H1 (cell line): Measurements from ENCODE around the gene CDC42SE1. TPM values are rescaled to one million over a fixed set of nuclear protein-coding genes. Genes with fewer than 3 reads are reported as not detected.

Experiments
- CTCF ChIA-PET: fragments of 300-600 bp; sonication (Branson Sonifier 250); formaldehyde crosslinking; loops from one replicate; lab custom pipeline; 2021; ENCODE audit not compliant: partially characterized antibody; lab: Charles Lee
- POLR2A ChIA-PET: fragments of 300-600 bp; sonication (Branson Sonifier 250); formaldehyde crosslinking; loops from one replicate; lab custom pipeline; 2021; ENCODE audit warnings: inconsistent platforms; ENCODE audit not compliant: partially characterized antibody; lab: Charles Lee
- DNase-seq, 2 experiments: peaks; one replicate each; pipeline versions ENCODE4 v3.0.0 to v3.0.0-alpha.2; 2010 to 2022; ENCODE audit warnings: low spot score in 2 of 2, low read depth in 1 of 2, mixed read lengths in 1 of 2
- FAIRE-seq: peaks from 2 replicates; lab custom pipeline; 2011; peaks lifted over from hg19 to GRCh38; lab: Jason Lieb, UNC
- H2AFZ ChIP-seq: 2 replicates; pipeline ENCODE4 v1.8.1; 2012; ENCODE audit warnings: low read length, inconsistent platforms
- H2AK5ac ChIP-seq: 2 replicates; pipeline ENCODE4 v1.6.1; 2013; ENCODE audit warnings: low read depth, low read length
- H2BK120ac ChIP-seq: replicated peaks from 2 replicates; pipeline ENCODE3; 2013; ENCODE audit warnings: low read depth, low read length, inconsistent platforms
- H2BK12ac ChIP-seq: 2 replicates; pipeline ENCODE4 v1.6.1; 2013; ENCODE audit warnings: low read depth, low read length
- H2BK15ac ChIP-seq: 2 replicates; pipeline ENCODE4 v1.6.1; 2013; ENCODE audit warnings: low read length
- H2BK20ac ChIP-seq: 2 replicates; pipeline ENCODE4 v1.6.1; 2013; ENCODE audit warnings: low read length
- H2BK5ac ChIP-seq: 2 replicates; pipeline ENCODE4 v1.6.1; 2013; ENCODE audit warnings: low read depth, low read length
- H3K14ac ChIP-seq: 2 replicates; pipeline ENCODE4 v1.6.1; 2013; ENCODE audit warnings: inconsistent platforms; ENCODE audit not compliant: insufficient read length
- H3K18ac ChIP-seq: 2 replicates; pipeline ENCODE4 v1.6.1; 2013; ENCODE audit warnings: low read length; ENCODE audit errors: extremely low read depth
- H3K23ac ChIP-seq: 2 replicates; pipeline ENCODE4 v1.6.1; 2013; ENCODE audit warnings: inconsistent platforms; ENCODE audit not compliant: insufficient read length
- H3K23me2 ChIP-seq: 2 replicates; pipeline ENCODE4 v1.6.1; 2013; ENCODE audit warnings: low read depth, low read length
- H3K27ac ChIP-seq: 2 replicates; pipeline ENCODE4 v1.6.1; 2011; ENCODE audit warnings: low read depth, low read length, inconsistent platforms
- H3K27me3 ChIP-seq, 4 experiments: replicated peaks in 1 of 4; 1 replicate in 1 of 4; 2 replicates in 3 of 4; pipeline versions ENCODE4 v1.6.1 to v1.8.1; 2011 to 2013; ENCODE audit warnings: low read length in 3 of 4, mild to moderate bottlenecking in 3 of 4, inconsistent platforms in 2 of 4, mixed read lengths in 2 of 4, moderate library complexity in 1 of 4; ENCODE audit not compliant: control insufficient read depth in 3 of 4, insufficient read depth in 3 of 4; ENCODE audit errors: extremely low read depth in 1 of 4
- H3K36me3 ChIP-seq, 4 experiments: 2 replicates each; pipeline versions ENCODE4 v1.6.1 to v1.8.1; 2011 to 2013; ENCODE audit warnings: mild to moderate bottlenecking in 4 of 4, low read length in 3 of 4, moderate library complexity in 2 of 4, control low read depth in 1 of 4, inconsistent platforms in 1 of 4; ENCODE audit not compliant: insufficient read depth in 4 of 4, control insufficient read depth in 2 of 4
- H3K4ac ChIP-seq: replicated peaks from 2 replicates; pipeline ENCODE3; 2013; ENCODE audit warnings: low read length, low read depth, mixed read lengths, inconsistent platforms; ENCODE audit not compliant: insufficient read length
- H3K4me1 ChIP-seq, 4 experiments: replicated peaks in 1 of 4; 1 replicate in 1 of 4; 2 replicates in 3 of 4; pipeline versions ENCODE4 v1.6.1 to v1.8.1; 2011 to 2013; ENCODE audit warnings: low read length in 3 of 4, inconsistent platforms in 2 of 4, mixed read lengths in 1 of 4; ENCODE audit not compliant: insufficient read depth in 4 of 4, control insufficient read depth in 3 of 4
- H3K4me2 ChIP-seq, 2 experiments: 2 replicates each; pipeline versions ENCODE4 v1.6.1 to v1.8.1; 2011 to 2013; ENCODE audit warnings: low read depth in 2 of 2, low read length in 2 of 2, control low read depth in 1 of 2, inconsistent platforms in 1 of 2, mild to moderate bottlenecking in 1 of 2; ENCODE audit not compliant: insufficient read depth in 1 of 2
- H3K4me3 ChIP-seq, 4 experiments: fragments of 200-600, 300-600 bp in 1 of 4; sonication (generic), shearing (Covaris generic), sonication (Bioruptor Twin) in 1 of 4; 2 replicates each; pipeline versions ENCODE4 v1.5.1 to v1.8.1; 2011 to 2016; ENCODE audit warnings: low read length in 4 of 4, low read depth in 3 of 4, control low read depth in 2 of 4, inconsistent platforms in 2 of 4, mild to moderate bottlenecking in 2 of 4, mixed read lengths in 1 of 4, moderate library complexity in 1 of 4; ENCODE audit not compliant: insufficient read depth in 2 of 4; ENCODE audit errors: extremely low read depth in 1 of 4
- H3K56ac ChIP-seq: replicated peaks from 2 replicates; pipeline ENCODE3; 2013; ENCODE audit warnings: low read depth, mild to moderate bottlenecking, mixed read lengths, low read length, inconsistent platforms; ENCODE audit not compliant: insufficient read length
- H3K79me1 ChIP-seq: 2 replicates; pipeline ENCODE4 v1.6.1; 2013; ENCODE audit warnings: low read depth, low read length, control low read depth
- H3K79me2 ChIP-seq, 2 experiments: 2 replicates each; pipeline versions ENCODE4 v1.6.1 to v1.8.1; 2012 to 2013; ENCODE audit warnings: low read length in 2 of 2, mild to moderate bottlenecking in 2 of 2, inconsistent platforms in 1 of 2; ENCODE audit not compliant: insufficient read depth in 2 of 2, control insufficient read depth in 1 of 2
- H3K9ac ChIP-seq, 4 experiments: replicated peaks in 1 of 4; 1 replicate in 1 of 4; 2 replicates in 3 of 4; pipeline versions ENCODE4 v1.6.1 to v1.8.1; 2011 to 2013; ENCODE audit warnings: low read depth in 3 of 4, low read length in 3 of 4, control low read depth in 2 of 4, mild to moderate bottlenecking in 2 of 4, moderate library complexity in 2 of 4, inconsistent platforms in 1 of 4; ENCODE audit errors: extremely low read depth in 1 of 4
- H3K9me3 ChIP-seq, 2 experiments: 2 replicates each; pipeline versions ENCODE4 v1.6.1 to v1.8.1; 2012 to 2013; ENCODE audit warnings: mild to moderate bottlenecking in 2 of 2, moderate library complexity in 2 of 2, control low read depth in 1 of 2, inconsistent platforms in 1 of 2, low read depth in 1 of 2, low read length in 1 of 2, mixed read lengths in 1 of 2; ENCODE audit not compliant: insufficient read depth in 2 of 2
- H4K20me1 ChIP-seq, 2 experiments: replicated peaks in 1 of 2; 2 replicates each; pipeline versions ENCODE3 to v1.8.1; 2011 to 2013; ENCODE audit warnings: inconsistent platforms in 2 of 2, low read length in 2 of 2, mild to moderate bottlenecking in 1 of 2; ENCODE audit not compliant: insufficient read depth in 2 of 2, control insufficient read depth in 1 of 2
- H4K5ac ChIP-seq: 2 replicates; pipeline ENCODE4 v1.6.1; 2013; ENCODE audit warnings: low read length, low read depth, mixed read lengths, inconsistent platforms; ENCODE audit not compliant: insufficient read length
- H4K8ac ChIP-seq: 2 replicates; pipeline ENCODE4 v1.8.0; 2013; ENCODE audit warnings: mild to moderate bottlenecking, moderate library complexity, low read length, inconsistent platforms; ENCODE audit not compliant: insufficient read depth; ENCODE audit errors: extremely low read depth
- H4K91ac ChIP-seq: replicated peaks from 2 replicates; pipeline ENCODE3; 2013; ENCODE audit warnings: low read length, mixed read lengths, inconsistent platforms; ENCODE audit not compliant: insufficient read length
- BACH1 ChIP-seq: IDR thresholded peaks from 2 replicates; pipeline ENCODE4 v1.6.1; 2012; ENCODE audit warnings: low read length, improper control_type of control experiment
- BRCA1 ChIP-seq: IDR thresholded peaks from 2 replicates; pipeline ENCODE4 v1.6.1; 2012; ENCODE audit warnings: low read depth, low read length, improper control_type of control experiment
- CEBPB ChIP-seq: IDR thresholded peaks from 2 replicates; pipeline ENCODE4 v1.6.1; 2012; ENCODE audit warnings: low read depth, low read length
- CHD2 ChIP-seq: IDR thresholded peaks from 2 replicates; pipeline ENCODE4 v1.6.1; 2012; ENCODE audit warnings: low read length, improper control_type of control experiment
- CREB1 ChIP-seq: IDR thresholded peaks from 2 replicates; pipeline ENCODE4 v1.6.1; 2012; ENCODE audit warnings: inconsistent platforms
- JUND ChIP-seq: IDR thresholded peaks from 2 replicates; pipeline ENCODE4 v1.6.1; 2011; ENCODE audit warnings: mild to moderate bottlenecking, improper control_type of control experiment, low read length
- KDM1A ChIP-seq: fragments of 200-600, 300-600 bp; sonication (generic); IDR thresholded peaks from 2 replicates; pipeline ENCODE4 v1.7.1; 2016; ENCODE audit warnings: mild to moderate bottlenecking, low read length, borderline replicate concordance
- MAFK ChIP-seq: IDR thresholded peaks from 2 replicates; pipeline ENCODE4 v1.6.1; 2012; ENCODE audit warnings: low read depth, mild to moderate bottlenecking, improper control_type of control experiment, low read length
- NRF1 ChIP-seq: IDR thresholded peaks from 2 replicates; pipeline ENCODE4 v1.6.1; 2011; ENCODE audit warnings: mild to moderate bottlenecking, low read depth, low read length, improper control_type of control experiment
- PHF8 ChIP-seq: fragments of 200-600 bp; sonication (generic); conservative IDR thresholded peaks from 2 replicates; pipeline ENCODE4 v1.7.1; 2012; ENCODE audit warnings: low read depth, mild to moderate bottlenecking, inconsistent platforms, low read length, moderate library complexity
- POLR2AphosphoS5 ChIP-seq: IDR thresholded peaks from 2 replicates; pipeline ENCODE4 v1.6.1; 2011; ENCODE audit warnings: low read depth, low read length
- RFX5 ChIP-seq: IDR thresholded peaks from 2 replicates; pipeline ENCODE4 v1.6.1; 2011; ENCODE audit warnings: low read depth, low read length, improper control_type of control experiment, borderline replicate concordance
- SIX5 ChIP-seq: IDR thresholded peaks from 2 replicates; pipeline ENCODE4 v1.6.1; 2011; ENCODE audit warnings: mild to moderate bottlenecking, low read depth, low read length
- TAF1 ChIP-seq: IDR thresholded peaks from 2 replicates; pipeline ENCODE4 v1.6.1; 2011; ENCODE audit warnings: mild to moderate bottlenecking, low read depth, low read length
- ZNF274 ChIP-seq: IDR thresholded peaks from 2 replicates; pipeline ENCODE4 v1.7.0; 2012; ENCODE audit warnings: low read length, borderline replicate concordance; ENCODE audit errors: extremely low read depth
- WGBS, 2 experiments: shearing (Covaris generic) in 1 of 2; methylation state at CpG; one replicate each; pipeline versions ENCODE4 v1.1.6 to v1.1.7; 2013 to 2015; ENCODE audit warnings: low lambda C conversion rate in 2 of 2, mixed read lengths in 2 of 2, inconsistent platforms in 1 of 2, low coverage in 1 of 2, missing lambda C conversion rate in 1 of 2; ENCODE audit not compliant: insufficient replicate concordance in 2 of 2, insufficient coverage in 1 of 2, insufficient read length in 1 of 2; ENCODE audit errors: extremely low coverage in 1 of 2, missing lambda C conversion rate in 1 of 2; 5-methylcytosine and 5-hydroxymethylcytosine counted together
- polyA plus RNA-seq, 7 experiments: library from polyadenylated mRNA; depleted of rRNA in 3 of 7; stranded (reverse) in 5 of 7; unstranded in 2 of 7; fragments of >200 nt in 5 of 7; fragments of 200-250 nt in 2 of 7; gene quantifications; 1 replicate in 5 of 7; 2 replicates in 1 of 7; 4 replicates in 1 of 7; pipeline versions ENCODE4 v1.2.1 to v1.2.3, GENCODE V29; 2011 to 2013; ENCODE audit warnings: missing spikeins in 2 of 7, mixed read lengths in 2 of 7
- total RNA-seq: library from RNA; stranded (reverse); fragmentation: NEBNext Ultra II Directional; extraction: Animal tissue kit (Norgen Biotek cat#: 25700); gene quantifications from 2 replicates; pipeline ENCODE4 v1.2.1, GENCODE V29; 2021

Gene CDC42SE1
- total and polyA plus RNA-seq, 2 of the 8 experiments (the other 6 are each of a cell fraction or from before 2014, with no cell fraction given) = 30.5 to 74.1 TPM

DNA sequence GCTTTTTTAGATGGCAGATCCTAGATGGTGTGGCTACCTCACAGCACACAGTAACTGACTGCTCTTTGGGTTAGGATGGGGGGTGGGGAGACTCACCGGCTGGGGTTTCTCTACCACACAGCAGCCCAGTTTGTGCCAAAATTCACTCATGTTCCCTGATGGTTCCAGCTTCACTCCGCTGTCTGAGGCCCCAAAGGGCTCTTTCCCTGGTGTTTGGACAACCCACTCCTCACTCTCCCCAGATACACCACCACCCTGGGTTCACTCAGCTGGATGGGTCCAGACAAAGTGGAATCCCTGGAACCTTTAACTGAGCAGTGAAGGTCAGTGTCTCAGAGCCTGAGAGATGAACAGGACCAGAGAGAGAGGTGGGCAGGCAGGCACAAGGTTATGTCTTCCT, 3.8 kb downstream of the CDC42SE1 start:
- TF ChIP-seq SIX5 (no peak), JUND (no peak), NRF1 (no peak), CHD2 (no peak), POLR2AphosphoS5 (no peak), KDM1A (no peak), CEBPB (no peak), MAFK (no peak), CREB1 (no peak), PHF8 (no peak), TAF1 (no peak), RFX5 (no peak), BACH1 (no peak), ZNF274 (no peak), BRCA1 (no peak)
- ChIA-PET CTCF (interaction anchor here (1.1 to 1.7 kb wide), 6 partner anchors 16 to 523 kb away, joined by 3 to 5 read pairs (median 4); partner anchors contain the start of gene MINDY1), POLR2A (interaction anchor here (0.7 to 9.1 kb wide), 3 partner anchors 7 to 12 kb away, joined by 3 to 107 read pairs (median 3); partner anchors contain the start of gene C1orf56)
- Histone ChIP-seq H3K23ac (no peak overlapping the region), H2BK20ac (no peak overlapping the region), H4K91ac (no peak overlapping the region), H4K8ac (no peak overlapping the region), H3K14ac (no peak overlapping the region), H4K5ac (no peak overlapping the region), H3K4ac (no peak overlapping the region), H2BK12ac (no peak overlapping the region), H3K9me3 (no peaks in the 10 kb centered on the region), H3K4me2 (no peak overlapping the region), H3K79me1 (peaks cover 12% of the 10 kb centered on the region), H3K23me2 (peaks cover 9% of the 10 kb centered on the region; the same call in 1 of the 2 replicates), H3K27me3 (no peaks in the 10 kb centered on the region), H4K20me1 (peaks cover 0 to 10% of the 10 kb centered on the region in 2 experiments), H3K9ac (no peak overlapping the region), H2BK5ac (no peak overlapping the region), H3K4me3 (no peak overlapping the region), H2BK15ac (no peak overlapping the region), H3K4me1 (peaks cover 4 to 9% (median 6%) of the 10 kb centered on the region in 4 experiments; a peak in 6 of 7 replicates), H3K36me3 (peaks cover 18 to 56% (median 41%) of the 10 kb centered on the region in 4 experiments), H3K27ac (no peak overlapping the region), H3K79me2 (peaks cover 7 to 36% of the 10 kb centered on the region in 2 experiments), H3K18ac (no peak overlapping the region), H2AFZ (no peak overlapping the region), H2BK120ac (no peak overlapping the region), H3K56ac (no peak overlapping the region), H2AK5ac (no peak overlapping the region)
- 88% methylated on average over 1 of the region's 2 CpGs; no CpG with 5 or more reads in 1 of the 2 experiments for WGBS, 2 experiments
- DNase-seq = no peak
- FAIRE-seq = no peak
